ENCODE data around the gene CST9L.

CST9L gene

DNA sequence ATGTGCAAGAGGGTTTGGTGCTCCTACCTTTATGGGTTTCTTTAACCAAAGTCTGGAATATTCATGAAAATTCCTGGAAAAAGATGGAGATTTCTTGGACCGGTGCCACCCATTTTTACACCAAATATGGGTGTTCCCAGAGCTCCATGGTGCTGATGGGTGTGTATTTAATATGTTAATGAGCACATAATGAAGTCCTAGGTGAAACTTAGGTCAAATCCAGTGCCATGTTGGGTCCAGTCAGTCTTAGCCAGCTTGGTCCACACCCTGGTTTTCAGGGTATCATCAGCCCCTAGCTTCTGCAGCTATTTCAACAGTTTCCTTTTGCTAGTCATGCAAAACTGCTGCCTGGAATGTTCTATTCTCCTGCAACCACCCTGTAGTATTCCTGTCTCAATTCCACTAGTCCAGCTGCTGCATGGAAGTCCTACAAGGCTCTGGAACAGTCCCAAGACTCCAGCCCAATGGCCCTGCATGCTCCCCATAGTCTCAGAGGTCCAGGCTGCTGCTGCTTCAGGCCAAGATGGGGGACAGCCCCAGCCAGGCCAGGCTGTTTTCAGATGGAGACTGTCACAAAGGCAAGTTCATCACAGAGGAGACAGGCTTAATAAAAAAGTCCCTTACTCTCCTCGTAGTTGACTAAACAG is 31.8 kb downstream of the CST9L start:
- TF ChIP-seq TAF1 (IDR thresholded peaks at IDR 0.05; ENCODE audit: low read depth, low read length) (no peak), PAX5 (IDR thresholded peaks at IDR 0.05; ENCODE audit: insufficient read depth, low read length, severe bottlenecking) (no peak), POLR2AphosphoS5 (IDR thresholded peaks at IDR 0.05; ENCODE audit: low read depth, low read length) (no peak), SPI1 (IDR thresholded peaks at IDR 0.05; ENCODE audit: low read depth, low read length) (no peak), POU2F2 (IDR thresholded peaks at IDR 0.05; ENCODE audit: low read depth, low read length) (no peak), POLR2A (IDR thresholded peaks at IDR 0.05; ENCODE audit: low read depth, low read length) (no peak)

DNA sequence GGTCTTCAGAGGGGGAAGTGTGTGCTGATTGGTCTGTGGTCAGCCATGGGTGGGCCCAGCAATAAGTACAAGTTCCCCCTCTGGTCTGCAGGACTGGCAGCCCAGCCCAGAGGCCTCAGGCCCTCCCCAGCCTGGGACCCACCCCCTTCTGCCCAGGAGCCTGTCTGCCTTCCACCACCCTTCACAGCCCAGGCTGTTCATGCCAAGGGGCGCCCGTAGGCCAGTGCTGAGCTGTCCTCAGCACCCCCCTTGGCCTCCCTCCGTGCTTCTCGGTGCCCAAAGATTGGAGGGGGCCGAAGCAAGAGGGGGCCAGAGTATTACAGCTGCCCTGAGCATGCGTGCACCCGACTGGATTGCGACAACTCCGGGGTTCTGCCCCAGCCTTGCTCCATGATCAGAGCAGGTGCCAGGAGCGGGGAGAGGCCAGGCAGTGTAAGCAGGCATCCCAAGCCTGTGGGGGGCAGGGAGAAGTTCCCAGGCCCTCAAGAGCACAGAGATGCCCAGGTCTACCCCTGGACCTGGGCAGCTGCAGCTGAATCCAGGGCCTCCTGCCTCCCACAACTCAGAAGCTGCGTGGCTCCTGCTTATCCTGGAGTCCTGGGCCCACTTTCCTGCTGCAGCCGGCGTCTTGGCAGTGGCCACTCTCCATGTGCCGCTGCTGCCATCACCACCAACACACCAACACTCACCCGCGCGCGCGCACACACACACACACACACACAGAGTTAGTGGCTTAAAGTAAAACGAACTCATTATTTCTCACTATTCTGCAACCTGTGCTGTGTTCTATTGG is 33.3 kb downstream of the CST9L start:
- TF ChIP-seq POU2F2 (IDR thresholded peaks at IDR 0.05; ENCODE audit: low read depth, low read length) (no peak), POLR2AphosphoS5 (IDR thresholded peaks at IDR 0.05; ENCODE audit: low read depth, low read length) (no peak), SPI1 (IDR thresholded peaks at IDR 0.05; ENCODE audit: low read depth, low read length) (no peak), POLR2A (IDR thresholded peaks at IDR 0.05; ENCODE audit: low read depth, low read length) (no peak), PAX5 (IDR thresholded peaks at IDR 0.05; ENCODE audit: insufficient read depth, low read length, severe bottlenecking) (no peak), TAF1 (IDR thresholded peaks at IDR 0.05; ENCODE audit: low read depth, low read length) (no peak)
- DNase-seq (ENCODE audit: insufficient read length, low spot score) (no peak), FAIRE-seq (no peak)

More for the DNA sequence above, 31.8 kb downstream of the CST9L start:
- FAIRE-seq: no peak
- DNase-seq (ENCODE audit: insufficient read length, low spot score): no peak

DNA sequence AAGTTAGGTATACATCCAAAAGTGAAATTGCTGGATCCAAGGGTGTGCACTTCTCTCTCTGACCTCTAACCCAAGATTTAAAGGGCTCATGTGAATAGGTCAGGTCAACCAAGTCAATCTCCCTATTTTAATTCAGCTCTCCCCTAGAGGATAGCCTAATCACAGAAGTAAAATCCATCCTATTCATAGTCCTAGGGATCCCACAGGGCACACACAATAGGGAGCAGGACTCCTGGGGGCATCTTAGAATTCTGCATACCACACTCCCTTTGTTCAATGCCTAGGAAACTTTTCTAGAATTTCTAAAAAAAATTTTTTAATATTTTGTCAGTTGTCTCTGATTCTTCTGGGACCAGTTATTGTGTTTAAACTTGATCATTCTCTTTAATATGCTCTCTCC is 35.1 kb downstream of the CST9L start:
- DNase-seq (ENCODE audit: insufficient read length, low spot score): no peak
- no peak for FAIRE-seq
- TF ChIP-seq POU2F2 (IDR thresholded peaks at IDR 0.05; ENCODE audit: low read depth, low read length): no peak
- no peak for TF ChIP-seq POLR2AphosphoS5 (IDR thresholded peaks at IDR 0.05; ENCODE audit: low read depth, low read length)
- no peak for TF ChIP-seq POLR2A (IDR thresholded peaks at IDR 0.05; ENCODE audit: low read depth, low read length)
- TF ChIP-seq SPI1 (IDR thresholded peaks at IDR 0.05; ENCODE audit: low read depth, low read length): no peak
- TF ChIP-seq PAX5 (IDR thresholded peaks at IDR 0.05; ENCODE audit: insufficient read depth, low read length, severe bottlenecking): no peak
- no peak for TF ChIP-seq TAF1 (IDR thresholded peaks at IDR 0.05; ENCODE audit: low read depth, low read length)

DNA sequence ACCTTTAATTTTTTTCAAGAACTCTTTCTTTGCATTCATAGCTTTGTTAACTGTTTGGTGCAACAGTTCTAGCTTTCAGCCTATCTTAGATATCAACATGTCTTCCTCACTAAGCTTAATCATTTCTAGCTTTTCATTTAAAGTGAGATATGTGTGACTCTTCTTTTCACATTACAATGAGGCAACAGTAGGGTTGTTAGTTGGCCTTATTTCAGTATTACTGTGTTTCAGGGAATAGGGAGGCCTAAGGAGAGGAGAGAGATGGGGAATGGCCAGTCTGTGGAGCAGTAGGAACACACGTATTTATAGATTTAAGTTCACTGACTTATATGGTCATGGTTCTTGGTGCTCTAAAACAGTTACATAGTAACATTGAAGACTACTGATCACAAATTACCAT is 35.8 kb downstream of the CST9L start:
- DNase-seq (ENCODE audit: insufficient read length, low spot score): no peak
- FAIRE-seq: no peak
- TF ChIP-seq POU2F2 (IDR thresholded peaks at IDR 0.05; ENCODE audit: low read depth, low read length) (no peak), PAX5 (IDR thresholded peaks at IDR 0.05; ENCODE audit: insufficient read depth, low read length, severe bottlenecking) (no peak), POLR2AphosphoS5 (IDR thresholded peaks at IDR 0.05; ENCODE audit: low read depth, low read length) (no peak), TAF1 (IDR thresholded peaks at IDR 0.05; ENCODE audit: low read depth, low read length) (no peak), POLR2A (IDR thresholded peaks at IDR 0.05; ENCODE audit: low read depth, low read length) (no peak), SPI1 (IDR thresholded peaks at IDR 0.05; ENCODE audit: low read depth, low read length) (no peak)

DNA sequence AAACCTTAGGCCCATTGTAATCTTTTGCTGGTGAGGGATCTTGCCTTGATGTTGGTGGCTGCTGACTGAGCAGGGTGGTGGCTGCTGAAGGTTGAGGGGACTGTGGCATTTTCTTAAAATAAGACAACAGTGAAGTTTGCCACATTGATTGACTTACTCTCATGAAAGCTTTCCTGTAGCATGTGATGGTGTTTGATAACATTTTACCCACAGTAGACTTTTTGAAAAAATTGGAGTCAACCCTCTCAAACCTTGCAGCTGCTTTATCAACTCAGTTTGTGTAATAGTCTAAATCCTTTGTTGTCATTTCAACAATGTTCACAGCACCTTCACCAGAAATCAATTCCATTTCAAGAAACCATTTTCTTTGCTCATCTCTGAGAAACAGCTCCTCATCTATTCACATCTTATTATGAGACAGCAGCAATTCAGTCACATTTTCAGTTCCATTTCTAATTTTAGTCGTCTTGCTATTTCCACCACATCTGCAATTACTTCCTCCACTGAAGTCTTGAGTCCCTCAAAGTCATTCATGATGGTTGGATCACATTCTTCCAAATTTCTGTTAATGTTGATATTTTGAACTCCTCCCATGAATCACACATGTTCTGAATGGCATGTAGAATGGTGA is 37.2 kb downstream of the CST9L start:
- DNase-seq (ENCODE audit: insufficient read length, low spot score): no peak
- TF ChIP-seq POU2F2 (IDR thresholded peaks at IDR 0.05; ENCODE audit: low read depth, low read length) (no peak), TAF1 (IDR thresholded peaks at IDR 0.05; ENCODE audit: low read depth, low read length) (no peak), POLR2AphosphoS5 (IDR thresholded peaks at IDR 0.05; ENCODE audit: low read depth, low read length) (no peak), PAX5 (IDR thresholded peaks at IDR 0.05; ENCODE audit: insufficient read depth, low read length, severe bottlenecking) (no peak), POLR2A (IDR thresholded peaks at IDR 0.05; ENCODE audit: low read depth, low read length) (no peak), SPI1 (IDR thresholded peaks at IDR 0.05; ENCODE audit: low read depth, low read length) (no peak)
- peak; percentile 45 for FAIRE-seq

DNA sequence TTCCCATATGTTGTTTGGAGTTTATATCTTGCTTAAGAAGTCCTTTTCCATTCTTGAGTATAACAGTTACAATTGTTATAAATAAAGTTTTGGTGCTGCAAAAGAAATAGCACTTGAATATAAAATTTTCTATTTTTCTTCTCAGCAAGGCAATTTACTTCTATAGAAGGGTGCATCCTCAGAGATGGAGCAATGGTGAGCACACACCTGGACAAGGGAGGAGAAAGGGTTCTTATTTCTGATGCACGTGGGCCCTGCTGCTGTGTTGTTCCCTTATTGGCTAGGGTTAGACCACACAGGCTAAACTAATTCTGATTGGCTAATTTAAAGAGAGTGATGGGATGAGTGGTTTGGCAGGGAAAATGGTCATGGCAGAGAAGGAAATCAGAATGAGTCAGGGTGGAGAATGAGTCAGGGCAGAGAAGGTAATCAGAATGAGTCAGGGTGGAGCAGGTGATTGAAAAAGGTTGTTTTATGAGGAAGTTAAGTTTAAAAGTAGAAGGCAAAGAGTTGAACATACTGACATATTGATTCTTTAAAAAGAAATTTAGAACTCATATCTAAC is 39.3 kb downstream of the CST9L start:
- FAIRE-seq (no peak), DNase-seq (ENCODE audit: insufficient read length, low spot score) (no peak)
- no peak for TF ChIP-seq POU2F2 (IDR thresholded peaks at IDR 0.05; ENCODE audit: low read depth, low read length)
- TF ChIP-seq TAF1 (IDR thresholded peaks at IDR 0.05; ENCODE audit: low read depth, low read length): no peak
- TF ChIP-seq PAX5 (IDR thresholded peaks at IDR 0.05; ENCODE audit: insufficient read depth, low read length, severe bottlenecking): no peak
- TF ChIP-seq SPI1 (IDR thresholded peaks at IDR 0.05; ENCODE audit: low read depth, low read length): no peak
- TF ChIP-seq POLR2A (IDR thresholded peaks at IDR 0.05; ENCODE audit: low read depth, low read length): no peak
- TF ChIP-seq POLR2AphosphoS5 (IDR thresholded peaks at IDR 0.05; ENCODE audit: low read depth, low read length): no peak

DNA sequence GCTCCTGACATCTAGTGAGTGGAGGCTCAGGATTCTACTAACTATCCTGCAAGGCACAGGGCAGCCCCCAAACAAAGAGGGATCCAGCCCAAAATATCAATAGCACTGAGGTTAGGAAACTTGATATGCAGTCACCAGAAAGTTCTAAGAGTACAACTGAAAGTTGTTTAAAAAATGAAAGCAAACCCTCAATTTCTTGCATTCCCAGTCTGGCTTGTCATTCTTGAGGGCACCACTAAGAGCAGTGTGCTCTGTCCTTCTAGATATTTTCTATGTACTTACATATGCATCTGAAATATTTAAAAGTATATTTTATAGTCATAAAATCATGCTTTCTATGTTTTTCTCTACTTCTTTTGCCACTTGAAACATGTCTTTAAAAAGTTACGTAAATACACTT is 41.4 kb downstream of the CST9L start:
- DNase-seq (ENCODE audit: insufficient read length, low spot score) (no peak), FAIRE-seq (no peak)
- TF ChIP-seq POU2F2 (IDR thresholded peaks at IDR 0.05; ENCODE audit: low read depth, low read length) (no peak), SPI1 (IDR thresholded peaks at IDR 0.05; ENCODE audit: low read depth, low read length) (no peak), PAX5 (IDR thresholded peaks at IDR 0.05; ENCODE audit: insufficient read depth, low read length, severe bottlenecking) (no peak), POLR2A (IDR thresholded peaks at IDR 0.05; ENCODE audit: low read depth, low read length) (no peak), TAF1 (IDR thresholded peaks at IDR 0.05; ENCODE audit: low read depth, low read length) (no peak), POLR2AphosphoS5 (IDR thresholded peaks at IDR 0.05; ENCODE audit: low read depth, low read length) (no peak)

DNA sequence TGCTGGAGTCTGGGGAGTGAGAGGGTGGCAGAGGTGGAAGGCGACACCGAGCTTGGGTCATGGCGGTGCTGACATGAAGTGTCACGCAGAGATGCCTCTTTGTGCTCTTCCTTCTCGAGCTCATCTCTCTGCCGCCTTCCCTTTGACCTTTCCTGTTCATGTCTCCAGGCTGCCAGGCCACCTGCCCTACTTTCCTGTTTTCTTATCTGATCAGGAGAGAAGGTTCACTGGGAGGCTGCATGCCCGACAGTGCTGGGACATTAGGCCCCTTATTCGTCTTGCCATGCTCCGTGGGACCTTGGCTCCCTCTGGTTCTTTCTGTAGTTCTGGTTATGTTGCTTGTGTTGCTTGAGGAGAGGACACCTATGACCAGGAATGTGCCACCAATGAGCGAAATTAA is 44.1 kb downstream of the CST9L start:
- TF ChIP-seq TAF1 (IDR thresholded peaks at IDR 0.05; ENCODE audit: low read depth, low read length) (no peak), POLR2A (IDR thresholded peaks at IDR 0.05; ENCODE audit: low read depth, low read length) (no peak), POLR2AphosphoS5 (IDR thresholded peaks at IDR 0.05; ENCODE audit: low read depth, low read length) (no peak), SPI1 (IDR thresholded peaks at IDR 0.05; ENCODE audit: low read depth, low read length) (no peak), PAX5 (IDR thresholded peaks at IDR 0.05; ENCODE audit: insufficient read depth, low read length, severe bottlenecking) (no peak), POU2F2 (IDR thresholded peaks at IDR 0.05; ENCODE audit: low read depth, low read length) (no peak)
- FAIRE-seq: no peak
- no peak for DNase-seq (ENCODE audit: insufficient read length, low spot score)

DNA sequence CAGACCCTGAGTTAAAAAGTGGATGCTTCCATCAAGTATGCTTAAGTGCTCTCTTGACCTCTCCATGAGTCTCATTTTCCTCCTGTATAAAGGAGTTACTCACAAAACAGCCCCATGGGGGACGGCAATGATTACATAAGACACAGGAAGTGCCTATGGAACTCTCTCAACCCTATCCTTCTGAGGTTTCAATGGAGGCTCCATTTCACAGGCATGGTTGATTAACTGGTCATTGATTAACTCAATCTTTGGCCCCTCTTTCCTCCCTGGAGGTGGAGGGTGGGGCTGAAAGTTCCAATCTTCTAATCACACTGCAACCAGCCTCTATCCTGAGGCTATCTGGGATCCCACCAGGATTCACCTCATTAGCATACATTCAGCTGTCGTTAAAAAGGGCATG is 48.1 kb downstream of the CST9L start:
- DNase-seq (ENCODE audit: insufficient read length, low spot score) (no peak), FAIRE-seq (no peak)
- TF ChIP-seq PAX5 (IDR thresholded peaks at IDR 0.05; ENCODE audit: insufficient read depth, low read length, severe bottlenecking) (no peak), POU2F2 (IDR thresholded peaks at IDR 0.05; ENCODE audit: low read depth, low read length) (no peak), SPI1 (IDR thresholded peaks at IDR 0.05; ENCODE audit: low read depth, low read length) (no peak), TAF1 (IDR thresholded peaks at IDR 0.05; ENCODE audit: low read depth, low read length) (no peak), POLR2A (IDR thresholded peaks at IDR 0.05; ENCODE audit: low read depth, low read length) (no peak), POLR2AphosphoS5 (IDR thresholded peaks at IDR 0.05; ENCODE audit: low read depth, low read length) (no peak)

Measured in GM12891 (cell line).